ENCODE measurements around the gene TMEM139.

- TF ChIP-seq EZH2phosphoT487 (IDR thresholded peaks at IDR 0.05; ENCODE audit: low read depth) (no peak), CTCF (IDR thresholded peaks at IDR 0.05; ENCODE audit: low read depth, low read length) (no peak)
These were observed 19.6 kb upstream of the TMEM139 start for GRCh38 chr7:143265017-143265693.

Measured in OCI-LY3 (cell line).